SK-N-SH (cell line): ENCODE results near the gene SLC18A2. TPM values are rescaled to one million over a fixed set of nuclear protein-coding genes. Genes with fewer than 3 reads are reported as not detected.

ENCODE experiments used
- CTCF ChIA-PET: fragments of 300-600, 350-600 bp; formaldehyde crosslinking; extraction: SDS; loops from one replicate; lab custom pipeline; 2021; lab: Yijun Ruan, JAX
- POLR2A ChIA-PET: fragments of 350-600 bp; sonication (Branson Sonifier 250); formaldehyde crosslinking; extraction: SDS; loops from one replicate; lab custom pipeline; 2020; ENCODE audit warnings: antibody characterized with exemption, inconsistent platforms; lab: Yijun Ruan, JAX
- DNase-seq: peaks from one replicate; pipeline ENCODE4 v3.0.0; 2012
- H2AFZ ChIP-seq: fragments of 200-600 bp; sonication (generic); 2 replicates; pipeline ENCODE4 v1.8.1; 2016; ENCODE audit warnings: antibody characterized with exemption, mild to moderate bottlenecking, low read depth
- H3F3A ChIP-seq: fragments of 200-600 bp; sonication (generic); replicated peaks from 2 replicates; pipeline ENCODE3; 2016; ENCODE audit warnings: antibody characterized with exemption, mild to moderate bottlenecking; ENCODE audit not compliant: insufficient read depth
- H3K27ac ChIP-seq, 2 experiments: fragments of 200-500 bp in 1 of 2; fragments of 200-600 bp in 1 of 2; sonication (Bioruptor generic) in 1 of 2; sonication (generic), shearing (Covaris generic) in 1 of 2; 2 replicates each; pipeline versions ENCODE4 v1.5.1 to v1.6.1; 2014 to 2016; ENCODE audit warnings: low read depth in 2 of 2, inconsistent platforms in 1 of 2, low read length in 1 of 2, mild to moderate bottlenecking in 1 of 2, mixed read lengths in 1 of 2
- H3K27me3 ChIP-seq: fragments of 200-600 bp; sonication (generic), shearing (Covaris generic); 2 replicates; pipeline ENCODE4 v1.6.1; 2016; ENCODE audit warnings: mixed run types; ENCODE audit not compliant: insufficient read depth
- H3K36me3 ChIP-seq, 2 experiments: fragments of 200-500 bp in 1 of 2; fragments of 200-600 bp in 1 of 2; sonication (Bioruptor generic) in 1 of 2; sonication (generic) in 1 of 2; replicated peaks in 1 of 2; 2 replicates each; pipeline versions ENCODE3 to v1.5.1; 2014 to 2016; ENCODE audit warnings: low read length in 1 of 2, mild to moderate bottlenecking in 1 of 2; ENCODE audit not compliant: insufficient read depth in 2 of 2, control insufficient read depth in 1 of 2
- H3K4me1 ChIP-seq, 2 experiments: fragments of 200-500 bp in 1 of 2; fragments of 200-600 bp in 1 of 2; sonication (Bioruptor generic) in 1 of 2; sonication (generic), shearing (Covaris generic) in 1 of 2; 2 replicates each; pipeline versions ENCODE4 v1.5.1 to v1.6.1; 2014 to 2016; ENCODE audit warnings: low read depth in 1 of 2, low read length in 1 of 2, mixed run types in 1 of 2; ENCODE audit not compliant: insufficient read depth in 2 of 2, control insufficient read depth in 1 of 2
- H3K4me2 ChIP-seq: fragments of 200-600 bp; sonication (generic), shearing (Covaris generic); 2 replicates; pipeline ENCODE4 v1.6.1; 2017; ENCODE audit warnings: mixed run types
- H3K4me3 ChIP-seq, 2 experiments: fragments of 200-500 bp in 1 of 2; fragments of 200-600 bp in 1 of 2; sonication (Bioruptor generic) in 1 of 2; sonication (generic), shearing (Covaris generic) in 1 of 2; 2 replicates each; pipeline versions ENCODE4 v1.5.1 to v1.8.1; 2014 to 2016; ENCODE audit warnings: low read depth in 2 of 2, inconsistent platforms in 1 of 2, low read length in 1 of 2, mild to moderate bottlenecking in 1 of 2, mixed read lengths in 1 of 2, moderate library complexity in 1 of 2
- H3K79me2 ChIP-seq: fragments of 200-600 bp; sonication (generic); 2 replicates; pipeline ENCODE4 v1.8.1; 2017; ENCODE audit warnings: mild to moderate bottlenecking; ENCODE audit not compliant: insufficient read depth
- H3K9ac ChIP-seq: fragments of 200-600 bp; sonication (generic); 2 replicates; pipeline ENCODE4 v1.6.1; 2017; ENCODE audit warnings: mixed run types
- H3K9me2 ChIP-seq: fragments of 200-600 bp; sonication (generic); 2 replicates; pipeline ENCODE4 v1.6.1; 2017; ENCODE audit warnings: mixed run types
- H3K9me3 ChIP-seq: fragments of 200-600 bp; sonication (generic); 2 replicates; pipeline ENCODE4 v1.6.1; 2017; ENCODE audit warnings: mixed run types, mild to moderate bottlenecking, moderate library complexity
- H4K20me1 ChIP-seq: fragments of 200-600 bp; sonication (generic); 2 replicates; pipeline ENCODE4 v1.6.1; 2017; ENCODE audit warnings: mild to moderate bottlenecking, mixed run types; ENCODE audit not compliant: insufficient read depth
- CHD2 ChIP-seq: fragments of 150-350 bp; IDR thresholded peaks from 2 replicates; pipeline ENCODE4 v1.6.1; 2018; ENCODE audit warnings: low read length; ENCODE audit not compliant: partially characterized antibody
- EP300 ChIP-seq, 2 experiments: IDR thresholded peaks; 2 replicates each; pipeline versions ENCODE4 v1.4.0 to v1.6.1; 2012; ENCODE audit warnings: borderline replicate concordance in 1 of 2, low read depth in 1 of 2, low read length in 1 of 2
- EZH2phosphoT487 ChIP-seq: fragments of 200-600 bp; sonication (generic); IDR thresholded peaks from 2 replicates; pipeline ENCODE4 v1.6.1; 2017; ENCODE audit warnings: low read depth, mixed run types, mild to moderate bottlenecking, antibody characterized with exemption, moderate library complexity, borderline replicate concordance
- FOSL2 ChIP-seq: IDR thresholded peaks from 2 replicates; pipeline ENCODE4 v1.4.0; 2012; ENCODE audit warnings: low read depth, mild to moderate bottlenecking, moderate library complexity, borderline replicate concordance
- FOXJ3 ChIP-seq: sonication (generic); formaldehyde crosslinking; IDR thresholded peaks from 2 replicates; pipeline ENCODE4 v1.5.1; 2020; ENCODE audit warnings: mild to moderate bottlenecking, missing genetic modification reagents
- GATA2 ChIP-seq: sonication (generic); formaldehyde crosslinking; IDR thresholded peaks from 2 replicates; pipeline ENCODE4 v1.5.0; 2020; ENCODE audit warnings: mild to moderate bottlenecking, missing genetic modification reagents
- MEF2A ChIP-seq: IDR thresholded peaks from 2 replicates; pipeline ENCODE4 v1.4.0; 2012; ENCODE audit warnings: low read depth, borderline replicate concordance
- MXI1 ChIP-seq: IDR thresholded peaks from 2 replicates; pipeline ENCODE4 v1.6.1; 2012; ENCODE audit warnings: mild to moderate bottlenecking, low read depth, low read length, improper control_type of control experiment
- NFIC ChIP-seq: IDR thresholded peaks from 2 replicates; pipeline ENCODE4 v1.4.0; 2012; ENCODE audit warnings: borderline replicate concordance
- RFX5 ChIP-seq: IDR thresholded peaks from 2 replicates; pipeline ENCODE4 v1.6.1; 2012; ENCODE audit warnings: mild to moderate bottlenecking, improper control_type of control experiment, low read length
- RXRA ChIP-seq: IDR thresholded peaks from 2 replicates; pipeline ENCODE4 v1.4.0; 2012; ENCODE audit warnings: low read depth, mild to moderate bottlenecking, borderline replicate concordance
- SIN3A ChIP-seq: IDR thresholded peaks from 2 replicates; pipeline ENCODE4 v1.6.1; 2012; ENCODE audit warnings: low read depth, mild to moderate bottlenecking, low read length, moderate library complexity, borderline replicate concordance
- SMC3 ChIP-seq: IDR thresholded peaks from 2 replicates; pipeline ENCODE4 v1.6.1; 2012; ENCODE audit warnings: low read depth, low read length, improper control_type of control experiment
- TAF1 ChIP-seq: IDR thresholded peaks from 2 replicates; pipeline ENCODE4 v1.6.1; 2012; ENCODE audit warnings: low read depth, mild to moderate bottlenecking, low read length, moderate library complexity, borderline replicate concordance
- TCF12 ChIP-seq: IDR thresholded peaks from 2 replicates; pipeline ENCODE4 v1.4.0; 2012
- TEAD4 ChIP-seq: IDR thresholded peaks from 2 replicates; pipeline ENCODE4 v1.4.0; 2012; ENCODE audit warnings: mild to moderate bottlenecking, borderline replicate concordance; ENCODE audit not compliant: insufficient read depth
- YY1 ChIP-seq: IDR thresholded peaks from 2 replicates; pipeline ENCODE4 v1.4.0; 2012; ENCODE audit warnings: low read depth, mild to moderate bottlenecking
- WGBS: methylation state at CpG from one replicate; pipeline ENCODE4 v1.1.6; 2017; ENCODE audit warnings: low lambda C conversion rate; 5-methylcytosine and 5-hydroxymethylcytosine counted together
- polyA plus RNA-seq, 3 experiments: library from polyadenylated mRNA; depleted of rRNA; stranded (reverse); fragments of >200 nt; gene quantifications; 2 replicates each; pipeline ENCODE4 v1.2.3, GENCODE V29; 2012
- TF ChIP-seq, protein P1 (sequence below): IDR thresholded peaks from 2 replicates; pipeline ENCODE4 v1.4.0; 2012; ENCODE audit warnings: low read depth, borderline replicate concordance
- TF ChIP-seq, protein P2 (sequence below): IDR thresholded peaks from 2 replicates; pipeline ENCODE4; 2012
- TF ChIP-seq, protein P3 (sequence below): IDR thresholded peaks from 2 replicates; pipeline ENCODE4 v1.4.0; 2012; ENCODE audit warnings: low read depth, borderline replicate concordance

The SLC18A2 gene
- polyA plus RNA-seq, 1 of the 3 experiments (the other 2 are of a cell fraction) = not detected

- Histone ChIP-seq H3K27ac (no peak overlapping the region), H3K9me3 (no peaks in the 10 kb centered on the region), H3K4me3 (no peak overlapping the region), H3K9ac (no peak overlapping the region), H3K9me2 (no peaks in the 10 kb centered on the region), H3K79me2 (no peaks in the 10 kb centered on the region), H3K36me3 (peaks cover 4% of the 10 kb centered on the region in 2 experiments), H3F3A (no peaks in the 10 kb centered on the region), H2AFZ (no peak overlapping the region), H3K4me2 (no peak overlapping the region), H3K4me1 (no peaks in the 10 kb centered on the region), H4K20me1 (no peaks in the 10 kb centered on the region), H3K27me3 (no peaks in the 10 kb centered on the region)
- TF ChIP-seq TAF1 (no peak), YY1 (no peak), EZH2phosphoT487 (no peak), TEAD4 (no peak), SMC3 (no peak), TCF12 (no peak), RXRA (no peak), FOXJ3 (CRISPR knock-in tag) (no peak), SIN3A (no peak), EP300 (IDR thresholded peaks at IDR 0.05; ENCODE audit: borderline replicate concordance in 1 of 2, low read depth in 1 of 2, low read length in 1 of 2) (no peak), RFX5 (no peak), GATA2 (CRISPR knock-in tag) (no peak), MEF2A (no peak)
- TF ChIP-seq, protein P1, sequence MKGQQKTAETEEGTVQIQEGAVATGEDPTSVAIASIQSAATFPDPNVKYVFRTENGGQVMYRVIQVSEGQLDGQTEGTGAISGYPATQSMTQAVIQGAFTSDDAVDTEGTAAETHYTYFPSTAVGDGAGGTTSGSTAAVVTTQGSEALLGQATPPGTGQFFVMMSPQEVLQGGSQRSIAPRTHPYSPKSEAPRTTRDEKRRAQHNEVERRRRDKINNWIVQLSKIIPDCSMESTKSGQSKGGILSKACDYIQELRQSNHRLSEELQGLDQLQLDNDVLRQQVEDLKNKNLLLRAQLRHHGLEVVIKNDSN = no peak
- TF ChIP-seq, protein P2, sequence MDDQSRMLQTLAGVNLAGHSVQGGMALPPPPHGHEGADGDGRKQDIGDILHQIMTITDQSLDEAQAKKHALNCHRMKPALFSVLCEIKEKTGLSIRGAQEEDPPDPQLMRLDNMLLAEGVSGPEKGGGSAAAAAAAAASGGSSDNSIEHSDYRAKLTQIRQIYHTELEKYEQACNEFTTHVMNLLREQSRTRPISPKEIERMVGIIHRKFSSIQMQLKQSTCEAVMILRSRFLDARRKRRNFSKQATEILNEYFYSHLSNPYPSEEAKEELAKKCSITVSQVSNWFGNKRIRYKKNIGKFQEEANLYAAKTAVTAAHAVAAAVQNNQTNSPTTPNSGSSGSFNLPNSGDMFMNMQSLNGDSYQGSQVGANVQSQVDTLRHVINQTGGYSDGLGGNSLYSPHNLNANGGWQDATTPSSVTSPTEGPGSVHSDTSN = no peak
- TF ChIP-seq, protein P3, sequence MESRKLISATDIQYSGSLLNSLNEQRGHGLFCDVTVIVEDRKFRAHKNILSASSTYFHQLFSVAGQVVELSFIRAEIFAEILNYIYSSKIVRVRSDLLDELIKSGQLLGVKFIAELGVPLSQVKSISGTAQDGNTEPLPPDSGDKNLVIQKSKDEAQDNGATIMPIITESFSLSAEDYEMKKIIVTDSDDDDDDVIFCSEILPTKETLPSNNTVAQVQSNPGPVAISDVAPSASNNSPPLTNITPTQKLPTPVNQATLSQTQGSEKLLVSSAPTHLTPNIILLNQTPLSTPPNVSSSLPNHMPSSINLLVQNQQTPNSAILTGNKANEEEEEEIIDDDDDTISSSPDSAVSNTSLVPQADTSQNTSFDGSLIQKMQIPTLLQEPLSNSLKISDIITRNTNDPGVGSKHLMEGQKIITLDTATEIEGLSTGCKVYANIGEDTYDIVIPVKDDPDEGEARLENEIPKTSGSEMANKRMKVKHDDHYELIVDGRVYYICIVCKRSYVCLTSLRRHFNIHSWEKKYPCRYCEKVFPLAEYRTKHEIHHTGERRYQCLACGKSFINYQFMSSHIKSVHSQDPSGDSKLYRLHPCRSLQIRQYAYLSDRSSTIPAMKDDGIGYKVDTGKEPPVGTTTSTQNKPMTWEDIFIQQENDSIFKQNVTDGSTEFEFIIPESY = no peak
- ChIA-PET POLR2A (no interaction called here), CTCF (interaction anchor here (3.7 kb wide), 1 partner anchor 12 kb away, joined by 37 read pairs; no protein-coding TSS in a partner anchor)
- no peak for DNase-seq
Measured at GRCh38 chr10:117306674-117307073, 65.8 kb downstream of the SLC18A2 start.

DNA sequence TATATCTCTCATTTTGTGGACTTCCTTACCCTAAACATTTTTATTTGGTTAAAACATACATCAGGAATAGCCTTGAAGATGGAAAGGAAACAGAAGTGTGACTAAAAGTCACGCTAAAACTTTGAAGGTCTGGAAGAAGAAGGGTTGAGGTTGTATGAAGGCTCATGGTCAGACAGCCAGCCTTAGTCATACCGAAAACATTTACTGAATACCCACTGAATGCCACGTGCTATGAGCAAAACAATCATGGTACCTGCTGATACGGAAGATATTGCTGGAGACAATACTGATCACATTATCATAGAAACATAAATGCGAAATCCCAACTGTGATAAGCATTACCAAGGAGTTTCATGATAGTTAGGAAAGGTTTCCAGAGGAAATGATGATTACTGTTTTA is 70.3 kb downstream of the SLC18A2 start:
- no peak for DNase-seq
- 94% methylated on average over 5 of the region's 5 CpGs for WGBS
- CTCF ChIA-PET = interaction anchor here (1.1 to 14.2 kb wide), 2 partner anchors 9 to 90 kb away, joined by 3 to 534 read pairs; no protein-coding TSS in a partner anchor
- TF ChIP-seq NFIC = no peak
- TF ChIP-seq TAF1 = no peak
- TF ChIP-seq, protein P2 = no peak
- TF ChIP-seq FOXJ3 (CRISPR knock-in tag) = no peak
- no peak for TF ChIP-seq YY1
- no peak for TF ChIP-seq FOSL2
- no peak for TF ChIP-seq CHD2
- TF ChIP-seq SIN3A = no peak
- TF ChIP-seq SMC3 = no peak
- TF ChIP-seq, protein P1 = no peak
- TF ChIP-seq EP300 (IDR thresholded peaks at IDR 0.05; ENCODE audit: borderline replicate concordance in 1 of 2, low read depth in 1 of 2, low read length in 1 of 2) = no peak
- TF ChIP-seq MXI1 = no peak

More for the DNA sequence above, 70.3 kb downstream of the SLC18A2 start:
- H4K20me1 ChIP-seq = no peaks in the 10 kb centered on the region
- no peaks in the 10 kb centered on the region for H3K79me2 ChIP-seq
- H3K9ac ChIP-seq = no peak overlapping the region
- H3K4me1 ChIP-seq = no peaks in the 10 kb centered on the region
- H3K4me2 ChIP-seq = no peak overlapping the region
- no peaks in the 10 kb centered on the region for H3K9me3 ChIP-seq
- H3K9me2 ChIP-seq = no peaks in the 10 kb centered on the region
- H3K36me3 ChIP-seq = peaks cover 6 to 9% of the 10 kb centered on the region in 2 experiments
- no peaks in the 10 kb centered on the region for H3F3A ChIP-seq
- no peak overlapping the region for H3K4me3 ChIP-seq
- H3K27me3 ChIP-seq = no peaks in the 10 kb centered on the region
- POLR2A ChIA-PET = no interaction called here
- no peak overlapping the region for H2AFZ ChIP-seq
- no peak overlapping the region for H3K27ac ChIP-seq
